HTERT RPE-1 (cell line): ENCODE measurements around the gene POLR2F.

Source experiments
- in situ Hi-C: fragments of 300-500 bp; cut with MboI; formaldehyde crosslinking; loops from 4 replicates; pipeline ENCODE4 v1.14.3; 2020; ENCODE audit warnings: low sequenced_read_pairs

POLR2F gene

GRCh38 chr22:37953437-37954179 lies at the start of gene POLR2F, which contains the start of gene C22orf23:
TSS of gene POLR2F (plus strand) at chr22:37953699. CDS start at chr22:37953788, 89 bp downstream.
TSS of gene C22orf23 (minus strand) at chr22:37953601. CDS start at chr22:37953149, 452 bp downstream.
- in situ Hi-C loops: no loop called here

DNA sequence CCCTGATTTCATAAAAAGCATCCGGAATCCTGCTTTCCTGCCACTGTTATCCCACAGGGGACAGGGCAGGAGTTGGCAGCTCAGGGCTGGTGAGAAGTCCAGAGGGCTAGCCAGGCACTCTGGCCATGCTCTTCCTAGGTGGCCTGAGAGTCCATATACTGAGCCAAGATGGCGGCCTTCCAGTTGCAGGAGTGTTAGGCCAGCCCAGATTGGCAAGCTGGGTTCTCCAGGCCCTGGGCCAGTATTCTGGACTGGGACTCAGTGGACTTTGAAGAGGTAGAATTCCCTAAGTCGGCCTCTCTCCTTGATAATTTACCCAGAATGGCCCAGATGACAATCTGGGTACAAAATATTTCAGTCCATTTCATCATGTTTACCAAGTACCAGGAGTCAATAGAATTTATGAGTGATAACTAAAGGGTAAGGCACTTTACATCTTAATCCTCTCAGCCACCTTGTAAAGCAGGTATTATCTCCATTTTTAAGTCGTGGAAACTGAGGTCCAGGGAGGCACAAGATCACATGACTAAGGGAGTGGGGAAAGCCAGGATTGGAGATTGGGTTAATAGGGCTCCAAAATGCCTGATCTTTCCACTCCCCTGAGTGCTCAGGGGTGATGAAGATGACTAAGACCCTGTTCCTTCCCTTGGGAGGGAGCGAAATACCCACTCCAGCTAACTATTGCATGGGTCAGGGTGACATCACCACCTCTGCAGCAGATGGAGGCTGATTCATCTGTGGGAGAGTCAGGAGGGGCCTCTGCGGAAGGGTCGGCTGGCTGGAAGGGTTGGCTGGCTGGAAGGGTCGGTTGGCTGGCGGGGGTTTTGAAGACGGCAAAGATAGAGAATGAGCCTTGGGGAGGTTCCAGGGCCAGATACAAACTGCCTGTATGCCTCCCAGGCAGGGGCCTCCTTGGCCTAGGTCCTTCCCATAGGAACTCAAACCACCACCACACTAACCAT lies 48.6 kb upstream of the POLR2F start:
- in situ Hi-C loops: no loop called here

DNA sequence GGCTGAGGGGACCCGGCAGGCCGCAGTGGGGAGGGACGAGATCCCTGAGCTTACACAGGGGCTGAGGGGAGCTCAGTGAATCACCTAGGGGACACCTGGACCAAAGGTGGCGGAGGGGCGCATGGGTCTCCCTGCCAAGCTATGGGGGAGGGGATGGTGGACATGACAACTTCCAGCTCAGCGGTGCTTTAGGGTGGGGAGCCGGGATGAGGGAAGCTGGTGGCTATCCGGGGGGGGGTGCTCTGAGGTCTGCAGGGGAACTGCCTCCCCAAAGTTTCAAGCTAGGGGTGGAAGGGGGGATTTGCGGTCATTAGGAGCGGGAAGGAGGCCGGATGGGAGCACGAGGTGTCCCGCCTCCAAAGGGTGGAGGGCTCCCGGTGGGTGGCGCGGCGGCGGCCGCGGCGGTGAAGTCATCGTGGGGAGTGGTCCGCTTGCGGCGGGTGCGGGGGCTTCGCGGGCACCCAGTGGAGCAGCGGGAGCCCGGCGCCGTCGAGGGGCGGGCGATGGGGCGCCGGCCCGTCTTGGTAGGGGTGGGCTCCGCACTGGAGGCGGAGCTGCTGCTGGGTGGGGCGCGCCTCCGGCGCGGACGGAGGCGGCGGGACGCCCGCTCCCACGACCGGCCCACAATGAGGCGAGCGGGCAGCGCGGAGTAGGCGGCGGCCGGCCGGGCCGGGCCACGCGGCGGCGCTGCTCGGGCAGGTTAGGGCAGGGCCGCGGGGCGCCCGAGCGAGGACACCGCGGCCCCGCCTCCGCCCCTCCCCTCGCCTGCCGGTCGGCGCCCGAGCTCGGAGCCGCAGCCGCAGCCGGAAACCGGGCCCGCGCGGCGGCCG lies 47.8 kb upstream of the POLR2F start, which contains the start of gene MICALL1:
Gene MICALL1 (plus strand): TSS at position 764 of the 830 bp plus-strand sequence. CDS start 126 bp downstream, outside the sequence.
- in situ Hi-C loops: no loop called here

- in situ Hi-C loops: no loop called here
Observed at GRCh38 chr22:37906364-37907008, 47.0 kb upstream of the POLR2F start.

DNA sequence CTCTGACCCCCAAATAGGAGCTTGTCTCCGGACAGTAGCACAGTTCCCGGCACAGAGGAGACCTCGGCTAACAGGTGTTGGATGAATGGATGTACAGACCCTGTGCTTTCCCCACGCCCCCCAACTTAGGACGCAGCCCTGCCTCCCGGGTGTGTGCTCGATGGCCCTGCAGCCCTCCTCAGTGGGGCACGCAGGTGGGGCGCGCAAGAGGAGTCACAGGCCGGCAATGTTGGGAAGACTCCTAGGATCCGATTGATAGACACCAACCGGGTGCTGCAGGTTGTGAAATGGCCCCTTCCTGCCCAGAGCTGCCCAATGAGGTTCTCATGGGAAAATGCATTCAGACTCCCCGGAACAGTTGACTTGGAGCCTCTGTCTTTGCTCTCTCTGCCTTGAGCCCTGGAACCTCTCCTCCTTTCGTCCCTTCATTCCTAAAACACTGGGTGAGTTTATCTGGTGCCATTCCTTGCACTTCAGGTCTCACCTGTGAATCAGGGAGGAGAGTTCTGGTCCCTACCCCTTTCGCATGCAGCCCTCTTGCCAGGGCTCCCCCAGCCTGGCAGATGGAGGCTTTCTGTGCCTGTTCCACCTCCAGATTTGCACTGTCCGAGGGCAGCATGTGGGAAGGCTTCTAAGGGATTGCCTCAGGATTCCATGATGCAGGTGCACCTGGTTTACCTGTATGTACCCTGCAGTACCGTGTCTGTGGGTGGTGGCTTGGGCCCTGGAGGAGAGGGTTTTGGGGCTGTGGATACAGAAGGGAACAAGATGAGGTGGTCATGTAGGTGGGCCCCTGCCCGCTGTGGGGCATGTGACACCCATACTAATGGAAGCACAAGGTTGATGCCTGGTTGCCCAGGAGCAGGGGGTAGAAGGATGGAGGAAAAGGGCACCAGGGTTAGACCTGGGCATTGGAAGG lies 46.2 kb upstream of the POLR2F start:
- in situ Hi-C loops: no loop called here

DNA sequence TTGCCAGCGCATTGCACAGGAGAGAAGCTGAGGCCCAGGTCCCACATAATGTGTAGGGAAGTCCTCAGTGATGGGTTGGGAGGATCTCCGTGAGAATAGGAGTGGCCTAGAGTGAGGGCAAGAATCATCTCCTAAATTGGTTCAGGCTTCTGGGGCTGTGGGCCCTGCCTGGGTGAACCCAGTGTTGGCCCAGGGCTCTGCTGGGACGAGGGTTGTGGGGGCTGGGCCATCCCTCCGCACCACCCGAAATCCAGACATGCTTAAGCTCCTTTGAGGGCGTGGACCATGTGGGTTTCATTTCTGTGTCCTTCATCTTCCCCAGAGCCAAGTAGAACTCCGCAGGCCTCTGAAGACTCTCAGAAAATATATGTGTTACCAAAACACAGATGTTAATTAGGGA lies 43.7 kb upstream of the POLR2F start:
- in situ Hi-C loops: no loop called here

- in situ Hi-C loops: no loop called here
Observed at GRCh38 chr22:37910890-37911672, 42.4 kb upstream of the POLR2F start.

DNA sequence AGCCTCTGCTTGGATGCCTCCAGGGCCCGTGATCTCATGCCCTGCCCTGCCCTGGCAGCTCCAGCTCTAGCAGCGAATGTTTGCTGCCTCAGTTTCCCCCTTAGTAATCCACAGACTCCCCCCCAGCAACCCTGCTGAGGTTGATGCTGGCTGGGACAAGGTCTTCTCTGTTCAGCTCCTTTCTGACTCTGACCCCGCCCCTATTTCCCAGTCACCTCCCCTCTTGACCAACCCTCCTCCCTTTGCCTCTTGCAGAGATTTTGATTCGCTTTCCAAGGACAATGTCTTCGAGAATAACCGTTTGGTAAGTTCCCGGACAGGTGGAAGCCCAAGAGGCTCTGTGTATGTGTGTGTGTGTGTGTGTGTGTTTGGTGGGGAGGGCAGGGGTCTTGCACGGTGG lies 41.8 kb upstream of the POLR2F start:
- in situ Hi-C loops: no loop called here

DNA sequence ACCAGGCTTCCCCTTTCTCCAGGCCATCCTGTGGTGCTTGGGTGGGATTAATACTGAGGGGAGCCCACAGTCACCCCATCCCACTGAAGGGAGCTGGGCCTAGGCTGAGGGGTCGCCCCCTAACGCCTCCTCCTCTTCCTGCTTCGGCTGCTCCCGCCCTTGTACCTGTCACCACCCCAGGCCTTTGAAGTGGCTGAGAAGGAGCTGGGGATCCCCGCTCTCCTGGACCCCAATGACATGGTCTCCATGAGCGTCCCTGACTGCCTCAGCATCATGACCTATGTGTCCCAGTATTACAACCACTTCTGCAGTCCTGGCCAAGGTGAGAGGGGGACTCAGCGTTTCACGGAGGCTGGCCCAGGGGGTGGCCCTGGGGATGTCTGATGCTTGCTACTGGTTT lies 41.3 kb upstream of the POLR2F start:
- in situ Hi-C loops: no loop called here

- in situ Hi-C loops: no loop called here
Observed at GRCh38 chr22:37913233-37913721, 40.2 kb upstream of the POLR2F start.

DNA sequence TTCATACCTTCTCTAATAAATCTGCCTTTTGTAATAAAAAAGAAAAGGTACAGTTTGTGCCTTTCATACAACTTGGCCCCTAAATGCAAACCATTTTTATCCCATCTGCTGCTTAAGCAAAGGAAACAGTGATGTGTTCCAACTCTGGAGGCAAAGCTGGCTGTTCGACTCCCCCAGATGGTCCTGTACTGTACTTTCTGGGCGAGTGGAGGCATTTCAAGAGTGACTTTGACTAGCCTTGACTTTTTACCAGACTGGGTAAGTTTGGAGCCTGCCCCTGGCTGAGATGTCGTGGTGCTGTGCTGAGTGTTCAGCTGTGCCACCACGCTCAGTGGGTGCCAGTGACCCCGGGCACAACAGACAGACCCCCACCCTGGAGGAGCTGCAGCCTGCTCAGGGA lies 37.2 kb upstream of the POLR2F start:
- in situ Hi-C loops: no loop called here

DNA sequence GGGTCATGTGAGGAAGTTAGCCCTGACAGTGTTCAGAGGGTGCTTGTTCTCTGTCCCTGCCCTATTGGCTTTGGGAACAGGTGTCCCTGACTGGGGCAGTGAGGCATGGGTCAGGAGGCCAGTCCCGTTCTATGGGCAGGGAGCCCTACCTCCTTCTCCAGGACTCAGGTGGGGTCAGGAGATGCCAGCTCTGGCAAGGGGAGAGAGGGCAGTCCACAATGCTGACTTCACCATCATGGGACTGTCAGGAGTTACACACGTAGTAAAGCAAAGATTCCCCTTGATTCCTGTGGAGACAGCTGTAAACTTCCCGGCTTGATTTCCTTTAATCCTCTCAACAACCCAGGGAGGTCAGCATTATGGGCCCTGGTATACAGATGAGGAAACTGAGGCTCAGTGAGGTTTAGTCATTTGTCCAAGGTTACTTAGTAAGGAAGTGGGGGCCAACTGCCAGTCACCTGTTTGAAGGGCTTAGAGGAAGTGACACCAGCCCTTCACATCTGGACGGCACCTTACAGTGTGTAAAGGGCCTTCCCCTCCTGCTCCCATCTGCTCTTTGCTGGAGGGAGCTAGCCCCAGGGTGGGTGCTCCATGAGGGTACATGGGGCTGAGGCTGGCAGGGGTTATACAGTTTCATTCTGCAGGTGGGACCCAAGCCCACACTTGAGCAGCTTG lies 35.5 kb upstream of the POLR2F start:
- in situ Hi-C loops: no loop called here

DNA sequence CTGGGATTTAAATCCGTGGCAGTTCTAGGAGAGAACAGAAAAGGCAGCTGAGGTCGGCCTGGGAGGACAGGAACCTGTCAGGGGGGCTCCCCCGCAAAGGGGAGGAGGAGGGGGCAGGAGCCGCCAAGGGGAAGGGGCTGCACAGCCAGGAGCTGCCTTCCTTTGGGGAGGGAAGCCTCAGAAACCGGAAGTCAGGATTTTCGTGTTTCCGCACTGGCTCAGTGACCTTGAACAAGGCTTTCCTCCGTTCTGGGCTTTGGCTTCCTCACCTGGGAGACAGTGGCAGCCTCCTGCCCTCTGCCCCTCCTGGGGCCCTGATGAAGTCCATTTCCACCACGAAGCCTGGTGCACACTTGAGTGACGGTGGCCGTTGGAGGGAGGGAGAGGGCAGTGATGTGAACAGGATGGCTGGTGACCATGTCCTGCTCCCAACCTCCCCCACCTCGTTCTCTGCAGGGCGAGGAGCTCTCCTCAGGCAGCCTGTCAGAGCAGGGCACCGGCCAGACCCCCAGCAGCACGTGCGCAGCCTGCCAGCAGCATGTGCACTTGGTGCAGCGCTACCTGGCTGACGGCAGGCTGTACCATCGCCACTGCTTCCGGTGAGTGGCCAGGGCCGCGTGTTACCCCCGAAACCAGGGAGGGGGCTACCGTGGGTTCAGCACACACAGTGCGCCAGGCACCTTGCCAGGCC lies 34.8 kb upstream of the POLR2F start:
- in situ Hi-C loops: no loop called here

GRCh38 chr22:37920126-37920525 lies 33.4 kb upstream of the POLR2F start:
- in situ Hi-C loops: no loop called here

DNA sequence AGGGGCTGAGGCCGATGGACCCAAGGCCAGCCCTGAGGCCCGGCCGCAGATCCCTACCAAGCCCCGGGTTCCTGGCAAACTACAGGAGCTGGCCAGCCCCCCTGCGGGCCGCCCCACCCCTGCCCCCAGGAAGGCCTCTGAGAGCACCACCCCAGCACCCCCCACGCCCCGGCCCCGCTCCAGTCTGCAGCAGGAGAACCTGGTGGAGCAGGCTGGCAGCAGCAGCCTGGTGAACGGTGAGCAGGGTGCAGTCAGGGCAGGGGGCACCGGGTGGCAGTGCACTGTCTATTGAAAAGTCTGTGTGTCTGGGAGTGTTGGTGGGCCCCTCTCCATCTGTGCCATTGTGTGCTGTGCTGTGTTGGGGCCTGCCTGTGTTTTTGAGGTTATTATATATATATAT lies 31.3 kb upstream of the POLR2F start:
- in situ Hi-C loops: no loop called here

- in situ Hi-C loops: no loop called here
Observed at GRCh38 chr22:37923927-37924326, 29.6 kb upstream of the POLR2F start.

DNA sequence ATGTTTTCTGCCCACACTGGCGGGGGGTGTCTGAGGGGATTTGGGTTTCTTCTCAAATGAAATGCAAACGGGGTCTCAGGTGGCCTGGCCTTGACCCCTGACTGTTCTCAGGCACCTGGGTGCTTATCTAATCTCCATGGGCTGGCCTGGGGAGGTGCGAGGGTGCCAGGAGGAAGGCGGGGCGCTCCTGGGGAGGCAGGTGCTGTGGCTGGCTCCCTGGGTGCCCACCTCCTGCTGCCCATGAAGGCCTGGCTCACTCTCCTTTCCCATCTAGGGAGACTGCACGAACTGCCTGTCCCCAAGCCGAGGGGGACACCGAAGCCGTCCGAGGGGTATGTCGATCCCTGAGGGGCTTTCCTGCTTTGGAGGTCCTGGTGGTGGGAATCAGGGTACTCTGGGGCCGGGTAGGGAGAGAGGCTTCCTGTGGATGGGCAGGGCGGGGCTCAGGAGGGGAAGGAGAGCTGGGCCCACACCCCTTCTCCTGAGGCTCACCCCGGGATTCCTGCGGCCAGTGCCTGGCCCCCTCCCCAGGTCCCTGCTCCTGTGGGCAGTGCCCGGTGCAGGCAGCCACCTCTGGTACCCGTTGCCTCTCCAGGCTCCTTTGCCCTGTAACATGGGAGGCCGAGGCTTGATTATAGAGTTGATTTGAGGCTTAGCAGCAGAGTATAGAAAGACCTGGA lies 29.0 kb upstream of the POLR2F start:
- in situ Hi-C loops: no loop called here
